Lower leg skin (tissue), 3 donors: Measurements from ENCODE around the gene NCS1.

Experiments
- POLR2A ChIP-seq, 2 donors: fragments of 450-650 bp; IDR thresholded peaks; one replicate each; pipeline ENCODE4 v1.6.1; 2016 to 2017; ENCODE audit warnings: antibody characterized with exemption in 2 of 2, mild to moderate bottlenecking in 1 of 2, moderate library complexity in 1 of 2
- TF ChIP-seq, protein P1 (sequence below), 3 donors: fragments of 450-650 bp; IDR thresholded peaks; one replicate each; pipeline ENCODE4 v1.5.1; 2016; ENCODE audit warnings: antibody characterized with exemption in 3 of 3, mild to moderate bottlenecking in 3 of 3, moderate library complexity in 2 of 3

DNA sequence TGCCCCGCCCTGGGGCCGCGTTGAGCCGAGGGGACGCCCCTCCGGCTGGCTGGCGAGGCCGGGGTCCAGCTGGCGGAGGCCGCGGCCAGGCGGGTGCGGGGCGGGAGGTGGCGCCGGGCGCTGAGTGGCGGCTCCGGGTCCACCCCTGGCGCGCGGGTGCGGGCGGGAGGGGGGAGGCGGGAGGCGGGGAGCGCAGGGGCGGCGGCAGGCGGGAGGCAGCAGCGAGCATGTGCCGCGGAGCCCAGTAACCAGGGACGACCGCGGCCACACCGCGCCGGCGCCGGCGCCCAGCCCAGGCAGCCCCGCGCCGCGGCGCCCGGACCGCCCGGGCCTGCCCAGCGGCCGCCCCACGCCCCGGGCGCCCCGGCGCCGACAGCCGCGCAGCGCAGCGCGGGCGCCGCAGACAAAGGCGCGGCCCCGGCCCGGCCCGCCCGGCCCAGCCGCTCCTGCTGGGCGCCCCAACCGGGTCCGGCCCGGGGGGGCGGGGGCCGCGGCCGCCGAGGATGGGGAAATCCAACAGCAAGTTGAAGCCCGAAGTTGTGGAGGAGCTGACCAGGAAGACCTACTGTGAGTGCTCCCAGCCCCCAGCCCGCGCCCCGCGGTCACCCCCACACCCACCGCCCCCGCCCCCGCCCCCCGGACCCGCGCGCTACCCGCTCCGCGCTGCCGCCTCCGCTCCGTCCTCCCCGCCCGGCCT lies at the start of gene NCS1:
- no peak for TF ChIP-seq POLR2A (IDR thresholded peaks at IDR 0.05)
- TF ChIP-seq, protein P1, sequence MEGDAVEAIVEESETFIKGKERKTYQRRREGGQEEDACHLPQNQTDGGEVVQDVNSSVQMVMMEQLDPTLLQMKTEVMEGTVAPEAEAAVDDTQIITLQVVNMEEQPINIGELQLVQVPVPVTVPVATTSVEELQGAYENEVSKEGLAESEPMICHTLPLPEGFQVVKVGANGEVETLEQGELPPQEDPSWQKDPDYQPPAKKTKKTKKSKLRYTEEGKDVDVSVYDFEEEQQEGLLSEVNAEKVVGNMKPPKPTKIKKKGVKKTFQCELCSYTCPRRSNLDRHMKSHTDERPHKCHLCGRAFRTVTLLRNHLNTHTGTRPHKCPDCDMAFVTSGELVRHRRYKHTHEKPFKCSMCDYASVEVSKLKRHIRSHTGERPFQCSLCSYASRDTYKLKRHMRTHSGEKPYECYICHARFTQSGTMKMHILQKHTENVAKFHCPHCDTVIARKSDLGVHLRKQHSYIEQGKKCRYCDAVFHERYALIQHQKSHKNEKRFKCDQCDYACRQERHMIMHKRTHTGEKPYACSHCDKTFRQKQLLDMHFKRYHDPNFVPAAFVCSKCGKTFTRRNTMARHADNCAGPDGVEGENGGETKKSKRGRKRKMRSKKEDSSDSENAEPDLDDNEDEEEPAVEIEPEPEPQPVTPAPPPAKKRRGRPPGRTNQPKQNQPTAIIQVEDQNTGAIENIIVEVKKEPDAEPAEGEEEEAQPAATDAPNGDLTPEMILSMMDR (IDR thresholded peaks at IDR 0.05) = no peak
